Breast epithelium (tissue), 3 donors: ENCODE measurements around the gene SNX1.

Source experiments
- POLR2A ChIP-seq: fragments of 450-650 bp; IDR thresholded peaks from one replicate; pipeline ENCODE4 v1.6.1; 2016; ENCODE audit warnings: antibody characterized with exemption, mild to moderate bottlenecking, moderate library complexity
- TF ChIP-seq, protein P1 (sequence below), 3 donors: fragments of 450-650 bp; IDR thresholded peaks; one replicate each; pipeline ENCODE4 v1.5.1; 2016 to 2017; ENCODE audit warnings: antibody characterized with exemption in 3 of 3, mild to moderate bottlenecking in 3 of 3, moderate library complexity in 3 of 3

DNA sequence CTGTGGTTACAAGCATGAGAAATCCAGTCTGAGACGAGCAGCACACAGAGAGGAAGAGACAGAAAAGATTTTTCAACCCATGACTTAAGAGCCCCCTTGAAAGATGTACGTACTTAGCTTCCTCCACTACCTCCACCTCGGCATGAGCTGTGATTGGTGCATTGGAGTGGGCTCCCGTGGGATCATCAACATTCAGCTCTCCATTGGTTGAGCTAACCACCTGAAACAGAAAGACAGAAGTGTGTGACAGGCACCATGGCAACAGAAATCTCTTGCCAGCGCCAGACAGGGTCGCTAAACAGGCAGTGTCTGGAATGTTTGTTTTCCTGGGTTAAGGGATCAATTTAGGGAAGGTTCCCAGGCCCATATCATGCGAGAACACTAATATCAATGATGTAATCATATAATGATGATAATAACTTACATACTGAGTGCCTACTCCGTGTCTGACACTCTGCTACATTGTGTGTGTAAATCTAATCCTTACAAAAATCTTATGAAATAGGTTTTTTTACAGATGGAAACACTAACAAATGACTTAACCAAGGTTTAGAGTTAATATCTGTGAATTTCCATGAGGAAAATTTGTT lies 84.5 kb downstream of the SNX1 start:
- no peak for TF ChIP-seq POLR2A
- TF ChIP-seq, protein P1, sequence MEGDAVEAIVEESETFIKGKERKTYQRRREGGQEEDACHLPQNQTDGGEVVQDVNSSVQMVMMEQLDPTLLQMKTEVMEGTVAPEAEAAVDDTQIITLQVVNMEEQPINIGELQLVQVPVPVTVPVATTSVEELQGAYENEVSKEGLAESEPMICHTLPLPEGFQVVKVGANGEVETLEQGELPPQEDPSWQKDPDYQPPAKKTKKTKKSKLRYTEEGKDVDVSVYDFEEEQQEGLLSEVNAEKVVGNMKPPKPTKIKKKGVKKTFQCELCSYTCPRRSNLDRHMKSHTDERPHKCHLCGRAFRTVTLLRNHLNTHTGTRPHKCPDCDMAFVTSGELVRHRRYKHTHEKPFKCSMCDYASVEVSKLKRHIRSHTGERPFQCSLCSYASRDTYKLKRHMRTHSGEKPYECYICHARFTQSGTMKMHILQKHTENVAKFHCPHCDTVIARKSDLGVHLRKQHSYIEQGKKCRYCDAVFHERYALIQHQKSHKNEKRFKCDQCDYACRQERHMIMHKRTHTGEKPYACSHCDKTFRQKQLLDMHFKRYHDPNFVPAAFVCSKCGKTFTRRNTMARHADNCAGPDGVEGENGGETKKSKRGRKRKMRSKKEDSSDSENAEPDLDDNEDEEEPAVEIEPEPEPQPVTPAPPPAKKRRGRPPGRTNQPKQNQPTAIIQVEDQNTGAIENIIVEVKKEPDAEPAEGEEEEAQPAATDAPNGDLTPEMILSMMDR (IDR thresholded peaks at IDR 0.05) = no peak
